B cell (primary cell): ENCODE results near the gene SYT11. TPM values are rescaled to one million over a fixed set of nuclear protein-coding genes. Genes with fewer than 3 reads are reported as not detected.

Experiments
- ATAC-seq: fragments of 200-7000 bp; cut with Tn5 transposase; one replicate; pipeline ENCODE4 v1.10.0; 2021; ENCODE audit warnings: low read depth, mild to moderate bottlenecking, moderate number of reproducible peaks, moderate library complexity
- CTCF ChIA-PET: fragments of 350-600 bp; sonication (Branson Sonifier 250); formaldehyde crosslinking; loops from one replicate; lab custom pipeline; 2021; ENCODE audit warnings: antibody characterized with exemption, inconsistent platforms; lab: Charles Lee
- POLR2A ChIA-PET: fragments of 350-600 bp; sonication (Branson Sonifier 250); formaldehyde crosslinking; loops from one replicate; lab custom pipeline; 2021; ENCODE audit warnings: antibody characterized with exemption; lab: Charles Lee
- DNase-seq: peaks from one replicate; pipeline ENCODE4 v3.0.0; 2013
- H2AFZ ChIP-seq: 2 replicates; pipeline ENCODE4 v1.6.1; 2012; ENCODE audit warnings: mild to moderate bottlenecking, low read depth, low read length; ENCODE audit not compliant: insufficient read depth, poor library complexity, severe bottlenecking
- H3K27ac ChIP-seq, 2 donors: 1 replicate in 1 of 2; 2 replicates in 1 of 2; pipeline ENCODE4 v1.5.1; 2012 to 2013; ENCODE audit warnings: low read length in 2 of 2, mild to moderate bottlenecking in 2 of 2, moderate library complexity in 1 of 2
- H3K27me3 ChIP-seq, 4 experiments: fragments of 200-600 bp in 1 of 4; sonication (generic) in 1 of 4; replicated peaks in 1 of 4; 1 replicate in 2 of 4; 2 replicates in 2 of 4; pipeline versions ENCODE4 v1.6.1 to v1.7.0; 2013 to 2016; ENCODE audit warnings: low read length in 3 of 4, mild to moderate bottlenecking in 2 of 4, mixed read lengths in 1 of 4, moderate library complexity in 1 of 4; ENCODE audit not compliant: insufficient read depth in 4 of 4, control insufficient read depth in 3 of 4; ENCODE audit errors: control extremely low read depth in 1 of 4
- H3K36me3 ChIP-seq, 2 experiments: replicated peaks in 1 of 2; 1 replicate in 1 of 2; 2 replicates in 1 of 2; pipeline versions ENCODE4 v1.6.1 to v1.7.1; 2013; ENCODE audit warnings: low read length in 1 of 2; ENCODE audit not compliant: insufficient read depth in 2 of 2, control insufficient read depth in 1 of 2; ENCODE audit errors: control extremely low read depth in 1 of 2, extremely low read depth in 1 of 2
- H3K4me1 ChIP-seq, 2 donors: fragments of 200-600 bp in 1 of 2; sonication (generic) in 1 of 2; 1 replicate in 1 of 2; 2 replicates in 1 of 2; pipeline versions ENCODE4 v1.5.1 to v1.6.1; 2013 to 2017; ENCODE audit warnings: low read length in 2 of 2; ENCODE audit not compliant: control insufficient read depth in 2 of 2, insufficient read depth in 2 of 2
- H3K4me2 ChIP-seq: replicated peaks from 2 replicates; pipeline ENCODE3; 2012; ENCODE audit warnings: mild to moderate bottlenecking, low read depth, low read length; ENCODE audit not compliant: poor library complexity, severe bottlenecking
- H3K4me3 ChIP-seq, 5 experiments: fragments of 200-600 bp in 1 of 5; sonication (generic) in 1 of 5; 1 replicate in 3 of 5; 2 replicates in 2 of 5; pipeline versions ENCODE4 v1.5.1 to v1.7.0; 2011 to 2016; ENCODE audit warnings: low read length in 4 of 5, mild to moderate bottlenecking in 4 of 5, low read depth in 2 of 5, control low read depth in 1 of 5, moderate library complexity in 1 of 5; ENCODE audit not compliant: insufficient read depth in 1 of 5; ENCODE audit errors: control extremely low read depth in 1 of 5, extremely low read depth in 1 of 5
- H3K79me2 ChIP-seq: fragments of 200-600 bp; sonication (generic); one replicate; pipeline ENCODE4 v1.6.0; 2016; ENCODE audit warnings: low read length; ENCODE audit not compliant: control insufficient read depth, insufficient read depth
- H3K9ac ChIP-seq: fragments of 200-600 bp; sonication (generic); 2 replicates; pipeline ENCODE4 v1.6.1; 2017; ENCODE audit warnings: mild to moderate bottlenecking, low read length, moderate library complexity
- H3K9me3 ChIP-seq, 3 donors: one replicate each; pipeline versions ENCODE4 v1.6.1 to v1.7.1; 2013; ENCODE audit warnings: low read length in 2 of 3; ENCODE audit not compliant: control insufficient read depth in 2 of 3, insufficient read depth in 1 of 3; ENCODE audit errors: control extremely low read depth in 1 of 3
- H4K20me1 ChIP-seq: 2 replicates; pipeline ENCODE4 v1.6.0; 2012; ENCODE audit warnings: mild to moderate bottlenecking, low read length; ENCODE audit not compliant: insufficient read depth, control insufficient read depth, poor library complexity, severe bottlenecking
- H3K27ac Mint-ChIP-seq: one replicate; pipeline ENCODE4 v1.8.0; 2021; ENCODE audit warnings: mixed read lengths
- H3K27me3 Mint-ChIP-seq: one replicate; pipeline ENCODE4 v1.8.0; 2021; ENCODE audit warnings: mixed read lengths
- H3K4me1 Mint-ChIP-seq: one replicate; pipeline ENCODE4 v1.8.0; 2021; ENCODE audit warnings: mixed read lengths
- H3K4me3 Mint-ChIP-seq: one replicate; pipeline ENCODE4 v1.8.0; 2021; ENCODE audit warnings: mixed read lengths
- H3K9me3 Mint-ChIP-seq: one replicate; pipeline ENCODE4 v1.8.0; 2022; ENCODE audit warnings: mixed read lengths; ENCODE audit not compliant: insufficient read depth
- EZH2 ChIP-seq: IDR thresholded peaks from 2 replicates; pipeline ENCODE4 v1.6.1; 2012; ENCODE audit warnings: borderline replicate concordance, low read depth, mild to moderate bottlenecking, moderate library complexity, low read length; ENCODE audit not compliant: insufficient read depth, poor library complexity, severe bottlenecking
- WGBS: methylation state at CpG from one replicate; pipeline ENCODE4 v1.1.5; 2013; ENCODE audit warnings: missing lambda C conversion rate; ENCODE audit not compliant: insufficient coverage; 5-methylcytosine and 5-hydroxymethylcytosine counted together
- intact Hi-C: fragments of 100-400 bp; cut with micrococcal nuclease; formaldehyde crosslinking; loops from one replicate; pipeline ENCODE4 v1.10.0; 2022
- polyA plus RNA-seq: library from polyadenylated mRNA; depleted of rRNA; stranded (reverse); fragments of >200 nt; gene quantifications from 2 replicates; pipeline ENCODE4 v1.2.3, GENCODE V29; 2012
- total RNA-seq, 2 donors: library from RNA; stranded (reverse); fragments of 120-200 nt in 1 of 2; gene quantifications; 1 replicate in 1 of 2; 2 replicates in 1 of 2; pipeline versions ENCODE4 v1.2.3 to v1.2.4, GENCODE V29; 2013 to 2022
- TF ChIP-seq, protein P1 (sequence below): fragments of 200-600 bp; IDR thresholded peaks from one replicate; pipeline ENCODE4 v1.8.0; 2022; ENCODE audit warnings: antibody characterized with exemption, mild to moderate bottlenecking

Gene SYT11
- total and polyA plus RNA-seq, 2 donors (not counting 1 experiment from before 2014, with no cell fraction given): 1.8 to 6.6 TPM

DNA sequence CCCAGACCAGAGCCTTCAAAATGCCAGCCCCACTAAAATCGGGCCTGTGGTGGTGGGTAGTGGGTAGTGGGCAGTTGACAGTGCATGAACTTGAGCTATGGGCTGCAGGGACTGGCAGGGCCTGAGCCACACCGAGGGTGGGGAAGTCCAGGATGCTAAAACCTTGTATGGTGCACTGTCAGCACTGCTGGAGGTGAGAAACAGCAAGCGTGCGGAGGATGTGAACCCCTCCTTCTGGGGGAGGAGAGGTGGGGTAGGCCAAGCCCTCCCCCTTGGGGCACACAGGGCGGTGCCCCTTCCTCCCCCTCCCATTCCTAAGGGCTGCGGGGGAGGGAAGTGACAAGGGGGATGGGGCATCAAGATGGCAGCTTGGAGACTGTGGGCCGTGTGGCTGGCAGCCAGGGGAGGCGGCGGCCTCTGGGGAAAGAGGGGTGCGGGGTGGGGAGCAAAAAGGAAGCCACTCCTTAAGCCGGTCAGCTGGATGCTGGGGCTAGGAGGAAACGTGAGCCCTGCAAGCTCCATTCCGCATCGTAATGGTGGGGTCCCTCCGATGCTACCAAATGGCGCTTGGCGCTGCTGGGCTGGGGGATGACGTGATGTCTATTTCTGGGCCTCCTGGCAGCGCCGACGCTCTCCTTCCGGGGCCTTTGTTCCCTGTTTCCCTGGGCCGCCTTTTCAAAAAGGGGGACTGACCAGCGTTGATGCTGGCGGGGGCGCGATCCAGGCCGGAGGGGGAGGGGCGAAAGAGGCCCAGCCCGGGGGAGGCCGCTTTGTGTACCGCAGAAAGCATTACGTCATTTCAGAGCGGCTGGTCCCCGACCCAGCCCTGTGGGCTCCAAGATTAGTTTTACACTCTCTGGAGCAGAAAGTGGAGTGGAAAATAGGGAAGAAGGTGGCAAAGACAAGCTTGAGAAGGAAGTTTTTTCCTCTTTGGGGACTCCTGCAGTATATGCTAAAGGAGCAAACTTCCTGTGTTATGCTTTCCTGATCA lies 809 bp downstream of the SYT11 start:
- H4K20me1 ChIP-seq: no peaks in the 10 kb centered on the region
- H3K4me1 ChIP-seq: peaks cover 12 to 40% of the 10 kb centered on the region in 2 donors
- H3K79me2 ChIP-seq: peaks cover 24% of the 10 kb centered on the region
- H3K4me3 ChIP-seq: peak overlapping the region in 3 of 5 experiments; percentile 22 to 56 (median 39)
- no peak for TF ChIP-seq EZH2
- TF ChIP-seq, protein P1, sequence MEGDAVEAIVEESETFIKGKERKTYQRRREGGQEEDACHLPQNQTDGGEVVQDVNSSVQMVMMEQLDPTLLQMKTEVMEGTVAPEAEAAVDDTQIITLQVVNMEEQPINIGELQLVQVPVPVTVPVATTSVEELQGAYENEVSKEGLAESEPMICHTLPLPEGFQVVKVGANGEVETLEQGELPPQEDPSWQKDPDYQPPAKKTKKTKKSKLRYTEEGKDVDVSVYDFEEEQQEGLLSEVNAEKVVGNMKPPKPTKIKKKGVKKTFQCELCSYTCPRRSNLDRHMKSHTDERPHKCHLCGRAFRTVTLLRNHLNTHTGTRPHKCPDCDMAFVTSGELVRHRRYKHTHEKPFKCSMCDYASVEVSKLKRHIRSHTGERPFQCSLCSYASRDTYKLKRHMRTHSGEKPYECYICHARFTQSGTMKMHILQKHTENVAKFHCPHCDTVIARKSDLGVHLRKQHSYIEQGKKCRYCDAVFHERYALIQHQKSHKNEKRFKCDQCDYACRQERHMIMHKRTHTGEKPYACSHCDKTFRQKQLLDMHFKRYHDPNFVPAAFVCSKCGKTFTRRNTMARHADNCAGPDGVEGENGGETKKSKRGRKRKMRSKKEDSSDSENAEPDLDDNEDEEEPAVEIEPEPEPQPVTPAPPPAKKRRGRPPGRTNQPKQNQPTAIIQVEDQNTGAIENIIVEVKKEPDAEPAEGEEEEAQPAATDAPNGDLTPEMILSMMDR: no peak
- DNase-seq: peak; percentile 70
- peaks cover 11% of the 10 kb centered on the region for H3K27me3 Mint-ChIP-seq
- H3K9me3 ChIP-seq: no peaks in the 10 kb centered on the region
- intact Hi-C loops: loop anchor here (2.0 to 5.0 kb wide), 8 partner anchors 129 to 1678 kb away; partner anchors contain the start of genes ASH1L, DAP3, FDPS and PMF1
- no peak for ATAC-seq
- H3K36me3 ChIP-seq: no peaks in the 10 kb centered on the region
- peak overlapping the region; percentile 96 for H3K27ac Mint-ChIP-seq
- H3K27me3 ChIP-seq: peaks cover 0 to 4% (median 2%) of the 10 kb centered on the region in 4 experiments
- ChIA-PET CTCF (interaction anchor here (1.0 to 1.5 kb wide), 2 partner anchors 9 to 130 kb away, joined by 3 to 6 read pairs; no protein-coding TSS in a partner anchor), POLR2A (interaction anchor here (0.6 kb wide), 1 partner anchor 116 kb away, joined by 3 read pairs; no protein-coding TSS in a partner anchor)
- peak overlapping the region; percentile 97 for H3K4me3 Mint-ChIP-seq
- H2AFZ ChIP-seq: peak overlapping the region; percentile 74
- peak overlapping the region; percentile 24 for H3K9ac ChIP-seq
- no peaks in the 10 kb centered on the region for H3K9me3 Mint-ChIP-seq
- peaks cover 29% of the 10 kb centered on the region for H3K4me1 Mint-ChIP-seq
- peak overlapping the region; percentile 16 to 34 for H3K27ac ChIP-seq
- H3K4me2 ChIP-seq: peak overlapping the region; percentile 81
- 3% methylated on average over 31 of the region's 35 CpGs for WGBS
